B cell (primary cell): ENCODE results near the gene DAB2IP. TPM values are rescaled to one million over a fixed set of nuclear protein-coding genes. Genes with fewer than 3 reads are reported as not detected.
A peak's percentile ranks its signal among the peaks of the same experiment; 100 is the strongest.

Source experiments
- ATAC-seq: fragments of 200-7000 bp; cut with Tn5 transposase; one replicate; pipeline ENCODE4 v1.10.0; 2021; ENCODE audit warnings: low read depth, mild to moderate bottlenecking, moderate number of reproducible peaks, moderate library complexity
- CTCF ChIA-PET: fragments of 350-600 bp; sonication (Branson Sonifier 250); formaldehyde crosslinking; loops from one replicate; lab custom pipeline; 2021; ENCODE audit warnings: antibody characterized with exemption, inconsistent platforms; lab: Charles Lee
- POLR2A ChIA-PET: fragments of 350-600 bp; sonication (Branson Sonifier 250); formaldehyde crosslinking; loops from one replicate; lab custom pipeline; 2021; ENCODE audit warnings: antibody characterized with exemption; lab: Charles Lee
- DNase-seq: peaks from one replicate; pipeline ENCODE4 v3.0.0; 2013
- H2AFZ ChIP-seq: 2 replicates; pipeline ENCODE4 v1.6.1; 2012; ENCODE audit warnings: mild to moderate bottlenecking, low read depth, low read length; ENCODE audit not compliant: insufficient read depth, poor library complexity, severe bottlenecking
- H3K27ac ChIP-seq, 2 donors: 1 replicate in 1 of 2; 2 replicates in 1 of 2; pipeline ENCODE4 v1.5.1; 2012 to 2013; ENCODE audit warnings: low read length in 2 of 2, mild to moderate bottlenecking in 2 of 2, moderate library complexity in 1 of 2
- H3K27me3 ChIP-seq, 4 experiments: fragments of 200-600 bp in 1 of 4; sonication (generic) in 1 of 4; replicated peaks in 1 of 4; 1 replicate in 2 of 4; 2 replicates in 2 of 4; pipeline versions ENCODE4 v1.6.1 to v1.7.0; 2013 to 2016; ENCODE audit warnings: low read length in 3 of 4, mild to moderate bottlenecking in 2 of 4, mixed read lengths in 1 of 4, moderate library complexity in 1 of 4; ENCODE audit not compliant: insufficient read depth in 4 of 4, control insufficient read depth in 3 of 4; ENCODE audit errors: control extremely low read depth in 1 of 4
- H3K36me3 ChIP-seq, 2 experiments: replicated peaks in 1 of 2; 1 replicate in 1 of 2; 2 replicates in 1 of 2; pipeline versions ENCODE4 v1.6.1 to v1.7.1; 2013; ENCODE audit warnings: low read length in 1 of 2; ENCODE audit not compliant: insufficient read depth in 2 of 2, control insufficient read depth in 1 of 2; ENCODE audit errors: control extremely low read depth in 1 of 2, extremely low read depth in 1 of 2
- H3K4me1 ChIP-seq, 2 donors: fragments of 200-600 bp in 1 of 2; sonication (generic) in 1 of 2; 1 replicate in 1 of 2; 2 replicates in 1 of 2; pipeline versions ENCODE4 v1.5.1 to v1.6.1; 2013 to 2017; ENCODE audit warnings: low read length in 2 of 2; ENCODE audit not compliant: control insufficient read depth in 2 of 2, insufficient read depth in 2 of 2
- H3K4me2 ChIP-seq: replicated peaks from 2 replicates; pipeline ENCODE3; 2012; ENCODE audit warnings: mild to moderate bottlenecking, low read depth, low read length; ENCODE audit not compliant: poor library complexity, severe bottlenecking
- H3K4me3 ChIP-seq, 5 experiments: fragments of 200-600 bp in 1 of 5; sonication (generic) in 1 of 5; 1 replicate in 3 of 5; 2 replicates in 2 of 5; pipeline versions ENCODE4 v1.5.1 to v1.7.0; 2011 to 2016; ENCODE audit warnings: low read length in 4 of 5, mild to moderate bottlenecking in 4 of 5, low read depth in 2 of 5, control low read depth in 1 of 5, moderate library complexity in 1 of 5; ENCODE audit not compliant: insufficient read depth in 1 of 5; ENCODE audit errors: control extremely low read depth in 1 of 5, extremely low read depth in 1 of 5
- H3K79me2 ChIP-seq: fragments of 200-600 bp; sonication (generic); one replicate; pipeline ENCODE4 v1.6.0; 2016; ENCODE audit warnings: low read length; ENCODE audit not compliant: control insufficient read depth, insufficient read depth
- H3K9ac ChIP-seq: fragments of 200-600 bp; sonication (generic); 2 replicates; pipeline ENCODE4 v1.6.1; 2017; ENCODE audit warnings: mild to moderate bottlenecking, low read length, moderate library complexity
- H3K9me3 ChIP-seq, 3 donors: one replicate each; pipeline versions ENCODE4 v1.6.1 to v1.7.1; 2013; ENCODE audit warnings: low read length in 2 of 3; ENCODE audit not compliant: control insufficient read depth in 2 of 3, insufficient read depth in 1 of 3; ENCODE audit errors: control extremely low read depth in 1 of 3
- H4K20me1 ChIP-seq: 2 replicates; pipeline ENCODE4 v1.6.0; 2012; ENCODE audit warnings: mild to moderate bottlenecking, low read length; ENCODE audit not compliant: insufficient read depth, control insufficient read depth, poor library complexity, severe bottlenecking
- H3K27ac Mint-ChIP-seq: one replicate; pipeline ENCODE4 v1.8.0; 2021; ENCODE audit warnings: mixed read lengths
- H3K27me3 Mint-ChIP-seq: one replicate; pipeline ENCODE4 v1.8.0; 2021; ENCODE audit warnings: mixed read lengths
- H3K4me1 Mint-ChIP-seq: one replicate; pipeline ENCODE4 v1.8.0; 2021; ENCODE audit warnings: mixed read lengths
- H3K4me3 Mint-ChIP-seq: one replicate; pipeline ENCODE4 v1.8.0; 2021; ENCODE audit warnings: mixed read lengths
- H3K9me3 Mint-ChIP-seq: one replicate; pipeline ENCODE4 v1.8.0; 2022; ENCODE audit warnings: mixed read lengths; ENCODE audit not compliant: insufficient read depth
- EZH2 ChIP-seq: IDR thresholded peaks from 2 replicates; pipeline ENCODE4 v1.6.1; 2012; ENCODE audit warnings: borderline replicate concordance, low read depth, mild to moderate bottlenecking, moderate library complexity, low read length; ENCODE audit not compliant: insufficient read depth, poor library complexity, severe bottlenecking
- WGBS: methylation state at CpG from one replicate; pipeline ENCODE4 v1.1.5; 2013; ENCODE audit warnings: missing lambda C conversion rate; ENCODE audit not compliant: insufficient coverage; 5-methylcytosine and 5-hydroxymethylcytosine counted together
- intact Hi-C: fragments of 100-400 bp; cut with micrococcal nuclease; formaldehyde crosslinking; loops from one replicate; pipeline ENCODE4 v1.10.0; 2022
- polyA plus RNA-seq: library from polyadenylated mRNA; depleted of rRNA; stranded (reverse); fragments of >200 nt; gene quantifications from 2 replicates; pipeline ENCODE4 v1.2.3, GENCODE V29; 2012
- total RNA-seq, 2 donors: library from RNA; stranded (reverse); fragments of 120-200 nt in 1 of 2; gene quantifications; 1 replicate in 1 of 2; 2 replicates in 1 of 2; pipeline versions ENCODE4 v1.2.3 to v1.2.4, GENCODE V29; 2013 to 2022
- TF ChIP-seq, protein P1 (sequence below): fragments of 200-600 bp; IDR thresholded peaks from one replicate; pipeline ENCODE4 v1.8.0; 2022; ENCODE audit warnings: antibody characterized with exemption, mild to moderate bottlenecking

Gene DAB2IP
- total and polyA plus RNA-seq, 2 donors (not counting 1 experiment from before 2014, with no cell fraction given): 1.1 to 3.9 TPM

DNA sequence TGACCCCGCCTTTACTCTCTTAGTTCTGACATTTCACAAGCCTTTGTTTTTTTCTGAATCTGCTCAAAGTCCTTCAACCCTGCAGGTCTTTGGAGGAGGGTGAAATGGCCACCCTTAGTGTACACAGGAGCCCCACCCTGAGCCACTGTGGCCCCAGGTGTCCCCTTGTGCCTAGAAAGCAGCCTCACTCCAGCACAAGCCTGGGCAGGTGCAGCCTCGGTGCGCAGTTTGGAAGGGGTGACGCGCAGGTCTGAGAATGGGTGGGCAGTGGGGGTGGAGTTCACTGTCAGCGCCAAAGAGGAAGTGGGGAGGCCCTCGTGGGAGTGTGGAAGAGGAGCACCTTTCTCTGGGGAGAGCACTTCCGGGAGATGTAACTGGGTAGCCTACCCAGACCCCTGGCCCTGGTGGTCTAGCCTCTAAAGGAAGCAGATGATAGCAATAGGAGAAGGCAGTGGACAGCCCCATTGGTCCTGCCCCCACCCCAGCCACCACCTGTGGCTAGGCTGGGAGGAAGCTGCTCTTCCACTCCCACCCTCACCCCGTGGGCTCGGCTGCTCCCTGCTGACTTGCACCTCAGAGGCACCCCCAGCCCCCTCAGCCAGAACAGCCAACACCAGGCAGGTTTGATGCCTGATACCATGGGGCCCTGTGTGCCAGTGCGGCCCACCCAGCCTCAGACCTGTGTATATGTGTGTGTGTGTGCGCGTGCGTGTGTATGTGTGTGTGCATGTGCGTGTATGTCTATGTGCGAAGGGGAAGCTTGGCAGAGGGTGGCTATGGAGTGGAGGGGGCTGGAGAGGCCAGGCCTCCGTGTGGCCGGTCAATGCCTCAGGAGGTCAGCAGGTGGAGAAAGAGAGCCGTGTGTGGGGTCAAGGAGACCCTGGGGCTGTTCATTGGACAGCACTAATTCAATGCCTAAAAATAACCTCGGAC lies 16.8 kb upstream of the DAB2IP start:
- Mint-ChIP-seq H3K27ac (no peak overlapping the region), H3K4me1 (peaks cover 10% of the 10 kb centered on the region), H3K4me3 (no peak overlapping the region), H3K9me3 (no peaks in the 10 kb centered on the region), H3K27me3 (peaks cover 27% of the 10 kb centered on the region)
- H3K4me2 ChIP-seq: peak overlapping the region; percentile 43
- no peak overlapping the region for H3K4me3 ChIP-seq
- ATAC-seq (peak; percentile 28), DNase-seq (no peak)
- peak overlapping the region; percentile 42 for H2AFZ ChIP-seq
- CTCF ChIA-PET: no interaction called here
- TF ChIP-seq EZH2: no peak
- TF ChIP-seq, protein P1, sequence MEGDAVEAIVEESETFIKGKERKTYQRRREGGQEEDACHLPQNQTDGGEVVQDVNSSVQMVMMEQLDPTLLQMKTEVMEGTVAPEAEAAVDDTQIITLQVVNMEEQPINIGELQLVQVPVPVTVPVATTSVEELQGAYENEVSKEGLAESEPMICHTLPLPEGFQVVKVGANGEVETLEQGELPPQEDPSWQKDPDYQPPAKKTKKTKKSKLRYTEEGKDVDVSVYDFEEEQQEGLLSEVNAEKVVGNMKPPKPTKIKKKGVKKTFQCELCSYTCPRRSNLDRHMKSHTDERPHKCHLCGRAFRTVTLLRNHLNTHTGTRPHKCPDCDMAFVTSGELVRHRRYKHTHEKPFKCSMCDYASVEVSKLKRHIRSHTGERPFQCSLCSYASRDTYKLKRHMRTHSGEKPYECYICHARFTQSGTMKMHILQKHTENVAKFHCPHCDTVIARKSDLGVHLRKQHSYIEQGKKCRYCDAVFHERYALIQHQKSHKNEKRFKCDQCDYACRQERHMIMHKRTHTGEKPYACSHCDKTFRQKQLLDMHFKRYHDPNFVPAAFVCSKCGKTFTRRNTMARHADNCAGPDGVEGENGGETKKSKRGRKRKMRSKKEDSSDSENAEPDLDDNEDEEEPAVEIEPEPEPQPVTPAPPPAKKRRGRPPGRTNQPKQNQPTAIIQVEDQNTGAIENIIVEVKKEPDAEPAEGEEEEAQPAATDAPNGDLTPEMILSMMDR: no peak
- no peak overlapping the region for H3K27ac ChIP-seq
- H4K20me1 ChIP-seq: no peaks in the 10 kb centered on the region
- no peaks in the 10 kb centered on the region for H3K79me2 ChIP-seq
- POLR2A ChIA-PET: no interaction called here
- H3K9me3 ChIP-seq: no peaks in the 10 kb centered on the region
- intact Hi-C loops: no loop called here
- 30% methylated on average over 15 of the region's 20 CpGs for WGBS
- H3K9ac ChIP-seq: no peak overlapping the region
- peaks cover 5 to 8% of the 10 kb centered on the region in 2 donors for H3K4me1 ChIP-seq
- H3K27me3 ChIP-seq: peaks cover 0 to 12% (median 1%) of the 10 kb centered on the region in 4 experiments
- H3K36me3 ChIP-seq: no peaks in the 10 kb centered on the region

DNA sequence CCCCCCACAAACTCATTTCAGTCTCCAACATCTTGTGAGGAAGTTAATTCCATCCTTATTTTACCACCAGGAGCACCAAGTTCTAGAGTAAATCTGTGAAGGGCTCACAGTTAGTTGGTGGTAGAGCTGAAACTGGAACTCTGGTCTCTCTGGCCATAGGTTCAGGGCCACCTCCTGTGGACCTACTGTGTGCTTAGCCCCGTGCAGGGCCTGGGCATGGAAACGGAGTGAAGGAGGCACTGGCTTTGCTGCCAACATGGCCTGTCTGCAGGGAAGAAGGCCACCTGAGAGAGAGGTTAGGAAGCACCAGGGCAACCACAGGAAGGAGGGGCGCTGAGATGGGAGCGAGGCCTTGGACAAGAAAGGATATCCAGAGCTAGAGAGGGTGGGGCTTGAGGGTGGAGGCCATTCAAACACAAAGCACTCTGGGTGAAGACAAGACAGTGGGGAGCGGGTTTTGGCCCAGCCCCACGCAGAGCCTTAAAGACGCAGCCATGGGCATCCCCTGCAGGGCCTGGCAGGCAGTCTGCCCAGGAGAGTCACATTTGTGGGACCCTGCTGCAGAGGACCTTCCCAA lies 16.0 kb upstream of the DAB2IP start:
- H3K4me3 ChIP-seq: no peak overlapping the region
- intact Hi-C loops: no loop called here
- H4K20me1 ChIP-seq: no peaks in the 10 kb centered on the region
- ChIA-PET CTCF (no interaction called here), POLR2A (no interaction called here)
- no peaks in the 10 kb centered on the region for H3K36me3 ChIP-seq
- H3K4me2 ChIP-seq: no peak overlapping the region
- H3K4me1 ChIP-seq: peaks cover 5 to 8% of the 10 kb centered on the region in 2 donors
- TF ChIP-seq, protein P1: no peak
- no peak for TF ChIP-seq EZH2
- Mint-ChIP-seq H3K27me3 (peaks cover 27% of the 10 kb centered on the region), H3K27ac (no peak overlapping the region), H3K4me1 (peaks cover 10% of the 10 kb centered on the region), H3K9me3 (no peaks in the 10 kb centered on the region), H3K4me3 (no peak overlapping the region)
- H3K27me3 ChIP-seq: peaks cover 0 to 9% (median 1%) of the 10 kb centered on the region in 4 experiments
- no peak overlapping the region for H2AFZ ChIP-seq
- no peak overlapping the region for H3K9ac ChIP-seq
- no peak for DNase-seq
- no peak overlapping the region for H3K27ac ChIP-seq
- H3K9me3 ChIP-seq: no peaks in the 10 kb centered on the region
- no peak for ATAC-seq
- 77% methylated on average over 5 of the region's 7 CpGs for WGBS
- H3K79me2 ChIP-seq: no peaks in the 10 kb centered on the region
